GM12892 (cell line): ENCODE measurements around the gene RALGAPA2.

Source experiments
- POLR2A ChIP-seq: IDR thresholded peaks from 2 replicates; pipeline ENCODE4 v1.6.1; 2011; ENCODE audit warnings: low read depth, low read length, control low read depth
- POLR2AphosphoS5 ChIP-seq: IDR thresholded peaks from 2 replicates; pipeline ENCODE4 v1.6.1; 2011; ENCODE audit warnings: low read depth, low read length, control low read depth
- TAF1 ChIP-seq: IDR thresholded peaks from 2 replicates; pipeline ENCODE4 v1.6.1; 2011; ENCODE audit warnings: low read depth, mild to moderate bottlenecking, control low read depth, low read length, borderline replicate concordance

DNA sequence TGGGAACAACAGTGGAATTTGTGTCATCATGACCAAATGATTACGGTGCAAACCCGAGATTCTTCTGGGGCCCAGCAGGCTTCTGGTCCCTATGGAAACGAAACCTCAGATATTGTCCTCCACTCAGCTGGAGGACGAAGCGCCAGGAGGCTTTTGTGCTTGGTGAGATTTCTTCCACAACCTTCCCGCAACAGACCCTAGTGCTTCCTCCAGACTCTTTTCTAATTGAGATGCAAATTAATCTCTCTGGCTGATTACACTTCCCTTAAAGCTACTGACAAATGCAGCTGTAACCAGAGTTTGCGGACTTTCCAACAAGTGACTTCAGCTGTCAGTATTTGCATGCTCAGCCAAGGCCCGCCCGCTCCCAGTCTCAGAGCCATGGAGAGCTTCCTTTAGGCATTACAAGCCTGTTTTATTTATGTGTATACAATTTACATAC is 248.5 kb downstream of the RALGAPA2 start:
- no peak for TF ChIP-seq POLR2A
- TF ChIP-seq TAF1, result no peak
- no peak for TF ChIP-seq POLR2AphosphoS5
